GM15510 (cell line): ENCODE measurements around the gene CATSPER1.

ENCODE experiments used
- POLR2A ChIP-seq: IDR thresholded peaks from 3 replicates; pipeline ENCODE4 v1.6.1; 2011; ENCODE audit warnings: borderline replicate concordance; ENCODE audit not compliant: insufficient read length; ENCODE audit errors: extremely low read depth

CATSPER1 gene

GRCh38 chr11:66015936-66016792 is 10.1 kb downstream of the CATSPER1 start:
- TF ChIP-seq POLR2A = no peak

GRCh38 chr11:66015454-66015881 is 10.8 kb downstream of the CATSPER1 start:
- no peak for TF ChIP-seq POLR2A

DNA sequence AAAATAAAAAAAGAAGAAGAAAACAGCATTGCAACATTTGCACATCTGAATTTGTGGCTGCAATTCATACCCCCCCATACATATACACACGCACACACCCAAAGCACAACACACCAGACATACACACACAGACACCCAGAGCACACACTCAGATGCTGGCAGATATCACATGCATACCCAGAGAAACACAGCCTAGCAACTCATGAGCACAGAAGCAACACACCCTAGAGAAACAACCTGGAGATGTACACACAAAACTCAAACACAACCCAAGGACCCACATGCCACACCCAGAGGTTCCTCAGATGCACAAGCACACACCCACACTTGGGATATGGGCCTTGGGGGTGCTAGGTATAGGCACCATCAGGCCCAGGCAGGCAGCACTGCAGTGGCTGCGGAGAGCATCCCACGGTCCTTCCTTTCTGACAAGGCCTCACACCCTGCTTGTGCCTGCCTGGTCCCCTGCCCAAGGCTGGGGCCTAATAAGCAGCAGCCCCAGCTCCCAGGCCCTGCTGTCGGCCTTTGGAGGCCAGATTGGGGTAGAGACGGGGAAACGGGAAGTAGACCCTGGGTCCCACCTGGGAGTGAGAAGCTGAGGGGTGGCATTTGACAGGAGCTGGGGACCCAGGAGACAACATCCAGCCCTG is 11.3 kb downstream of the CATSPER1 start:
- no peak for TF ChIP-seq POLR2A

- no peak for TF ChIP-seq POLR2A
Observed at GRCh38 chr11:66013762-66014100, 12.5 kb downstream of the CATSPER1 start.

- TF ChIP-seq POLR2A = no peak
Observed at GRCh38 chr11:66012946-66013761, 13.1 kb downstream of the CATSPER1 start.

DNA sequence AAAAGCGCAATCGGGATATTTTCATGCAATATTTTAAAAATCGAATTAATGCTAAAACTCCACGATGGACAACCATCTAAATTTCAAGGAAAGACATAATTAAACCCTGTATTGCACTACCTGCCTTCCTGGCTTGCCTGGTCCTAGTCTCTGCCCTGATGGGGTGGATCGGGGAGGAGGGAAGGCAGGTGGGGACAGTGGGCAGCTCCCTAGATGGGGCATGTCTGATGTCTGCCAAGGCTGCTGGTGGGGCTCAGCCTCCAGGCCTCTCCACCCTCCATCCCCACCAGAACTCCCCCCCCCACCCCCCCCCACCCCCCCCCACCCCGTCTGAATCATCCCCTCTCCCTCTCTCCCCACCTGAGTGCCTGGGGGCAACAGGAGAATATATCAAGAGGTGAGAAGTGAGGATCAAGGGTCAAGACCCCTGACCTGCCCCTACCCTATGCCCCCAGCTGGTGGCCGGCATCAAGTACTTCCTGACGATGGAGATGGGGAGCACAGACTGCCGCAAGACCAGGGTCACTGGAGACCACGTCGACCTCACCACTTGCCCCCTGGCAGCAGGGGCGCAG is 13.8 kb downstream of the CATSPER1 start:
- no peak for TF ChIP-seq POLR2A

- no peak for TF ChIP-seq POLR2A
Observed at GRCh38 chr11:66011785-66012303, 14.4 kb downstream of the CATSPER1 start, which contains the start of gene CST6. TSS of gene CST6 (plus strand) at chr11:66012008. CDS start at chr11:66012045, 37 bp downstream.

DNA sequence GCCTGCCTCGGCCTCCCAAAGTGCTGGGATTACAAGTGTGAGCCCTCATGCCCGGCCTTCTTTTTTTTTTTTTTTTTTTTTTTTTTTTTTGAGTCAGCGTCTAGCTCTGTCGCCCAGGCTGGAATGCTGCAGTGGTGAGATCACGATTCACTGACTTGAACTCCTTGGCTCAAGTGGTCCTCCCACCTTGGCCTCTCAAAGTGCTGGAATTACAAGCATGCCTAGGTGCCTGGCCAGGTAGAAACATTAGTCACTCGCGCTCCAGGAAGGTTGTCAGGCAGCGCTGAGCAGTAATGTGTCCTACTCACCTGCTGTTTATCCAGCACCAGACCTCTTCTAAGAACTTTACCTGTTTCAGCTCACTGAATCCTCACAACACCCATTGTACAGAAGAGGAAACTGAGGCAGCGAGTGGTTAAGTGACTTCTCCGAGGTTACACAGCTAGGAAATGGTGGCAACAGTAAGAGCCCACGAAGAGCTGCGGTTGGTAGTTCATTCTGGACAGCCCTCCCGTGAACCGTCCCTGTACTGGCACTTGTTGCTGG is 15.0 kb downstream of the CATSPER1 start:
- no peak for TF ChIP-seq POLR2A

- TF ChIP-seq POLR2A = no peak
Observed at GRCh38 chr11:66008468-66009101, 17.7 kb downstream of the CATSPER1 start.

DNA sequence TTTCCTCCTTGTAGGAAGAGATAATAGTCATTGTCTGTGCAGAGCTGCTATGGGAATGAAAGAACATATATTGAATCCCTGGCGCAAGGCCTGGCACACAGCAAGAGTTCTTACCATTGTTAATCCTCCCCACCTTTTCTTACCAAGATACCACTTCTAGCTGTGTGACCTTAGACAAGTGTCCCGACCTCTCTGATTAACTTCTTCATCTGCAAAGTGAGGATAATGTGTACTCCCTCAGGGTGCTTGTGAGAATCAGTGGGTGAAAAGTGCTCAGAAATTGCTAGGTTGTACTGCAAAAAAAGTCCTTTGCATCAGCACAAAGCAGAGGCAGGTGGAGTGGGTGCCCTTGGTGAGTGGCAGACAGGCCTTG is 18.2 kb downstream of the CATSPER1 start:
- no peak for TF ChIP-seq POLR2A

- TF ChIP-seq POLR2A = no peak
Observed at GRCh38 chr11:66007201-66007634, 19.1 kb downstream of the CATSPER1 start.

- TF ChIP-seq POLR2A = no peak
Observed at GRCh38 chr11:66006891-66007176, 19.4 kb downstream of the CATSPER1 start.

DNA sequence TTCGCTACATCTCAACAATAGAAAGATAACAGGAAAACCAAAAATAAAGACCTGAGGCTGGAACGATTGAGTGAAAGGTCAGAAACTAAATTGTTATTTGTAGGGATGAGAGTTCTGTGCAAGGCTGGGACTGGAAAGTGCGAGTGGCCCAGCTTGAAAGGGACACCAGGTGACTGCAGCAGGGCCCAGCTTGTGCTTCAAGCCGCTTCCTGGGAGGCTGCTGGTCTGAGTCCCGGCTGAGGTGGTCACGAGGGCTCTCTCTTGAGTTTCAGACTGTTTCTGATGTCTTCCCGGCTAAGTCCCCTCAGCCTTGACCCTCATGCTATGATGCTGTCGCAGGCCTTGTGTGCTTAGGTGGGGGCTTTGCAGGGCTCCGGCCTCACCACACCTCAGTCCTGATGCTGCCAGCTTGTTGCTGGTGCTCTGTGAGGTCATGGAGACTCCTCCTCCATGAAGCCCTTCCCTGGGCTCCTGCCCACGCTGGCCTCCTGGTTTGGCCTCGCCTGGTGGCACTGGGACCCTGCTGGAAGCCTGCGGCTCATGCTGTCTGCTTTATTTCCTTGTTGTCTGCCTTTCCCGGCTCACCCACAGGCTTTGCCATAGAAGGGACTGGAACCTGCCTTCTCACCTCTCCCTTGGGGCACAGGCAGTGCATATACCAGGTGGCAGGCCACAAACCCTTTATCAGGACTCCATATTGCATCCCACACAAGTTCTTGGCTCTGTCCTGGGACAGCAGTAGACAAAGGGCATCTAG is 20.0 kb downstream of the CATSPER1 start:
- no peak for TF ChIP-seq POLR2A
